Astrocyte of the cerebellum (primary cell): ENCODE results near the gene POLN.

Experiments
- DNase-seq: peaks from one replicate; pipeline ENCODE4 v3.0.0-alpha.2; 2011; ENCODE audit warnings: low read depth
- H3K4me3 ChIP-seq: 2 replicates; pipeline ENCODE4 v1.5.1; 2011; ENCODE audit warnings: mild to moderate bottlenecking, low read depth, low read length, moderate library complexity
- in situ Hi-C: cut with HindIII; loops from 2 replicates; pipeline ENCODE4 v1.10.0; 2017; ENCODE audit warnings: low sequenced_read_pairs
- TF ChIP-seq, protein P1 (sequence below): IDR thresholded peaks from 2 replicates; pipeline ENCODE4 v1.5.1; 2012; ENCODE audit warnings: low read length, low read depth, moderate library complexity, mild to moderate bottlenecking; ENCODE audit errors: missing control alignments

POLN gene

DNA sequence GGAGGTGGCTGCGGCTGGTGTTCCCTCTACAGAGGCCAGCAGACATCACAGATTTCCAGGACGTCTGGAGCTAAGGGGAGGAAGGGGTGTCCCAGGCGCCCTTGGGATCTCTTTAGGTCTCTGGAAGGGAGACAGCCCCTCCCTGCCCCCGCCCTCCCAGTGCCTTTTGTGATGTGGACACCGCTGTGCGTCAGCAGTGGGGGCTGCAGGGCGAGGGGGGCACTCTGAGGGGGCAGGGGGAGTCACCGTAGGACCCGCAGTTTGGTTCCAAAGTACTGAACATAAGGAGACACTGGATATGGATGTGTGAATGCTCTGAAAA lies 45.6 kb upstream of the POLN start:
- in situ Hi-C loops = no loop called here
- TF ChIP-seq, protein P1, sequence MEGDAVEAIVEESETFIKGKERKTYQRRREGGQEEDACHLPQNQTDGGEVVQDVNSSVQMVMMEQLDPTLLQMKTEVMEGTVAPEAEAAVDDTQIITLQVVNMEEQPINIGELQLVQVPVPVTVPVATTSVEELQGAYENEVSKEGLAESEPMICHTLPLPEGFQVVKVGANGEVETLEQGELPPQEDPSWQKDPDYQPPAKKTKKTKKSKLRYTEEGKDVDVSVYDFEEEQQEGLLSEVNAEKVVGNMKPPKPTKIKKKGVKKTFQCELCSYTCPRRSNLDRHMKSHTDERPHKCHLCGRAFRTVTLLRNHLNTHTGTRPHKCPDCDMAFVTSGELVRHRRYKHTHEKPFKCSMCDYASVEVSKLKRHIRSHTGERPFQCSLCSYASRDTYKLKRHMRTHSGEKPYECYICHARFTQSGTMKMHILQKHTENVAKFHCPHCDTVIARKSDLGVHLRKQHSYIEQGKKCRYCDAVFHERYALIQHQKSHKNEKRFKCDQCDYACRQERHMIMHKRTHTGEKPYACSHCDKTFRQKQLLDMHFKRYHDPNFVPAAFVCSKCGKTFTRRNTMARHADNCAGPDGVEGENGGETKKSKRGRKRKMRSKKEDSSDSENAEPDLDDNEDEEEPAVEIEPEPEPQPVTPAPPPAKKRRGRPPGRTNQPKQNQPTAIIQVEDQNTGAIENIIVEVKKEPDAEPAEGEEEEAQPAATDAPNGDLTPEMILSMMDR = no peak
- no peak overlapping the region for H3K4me3 ChIP-seq
- no peak for DNase-seq

DNA sequence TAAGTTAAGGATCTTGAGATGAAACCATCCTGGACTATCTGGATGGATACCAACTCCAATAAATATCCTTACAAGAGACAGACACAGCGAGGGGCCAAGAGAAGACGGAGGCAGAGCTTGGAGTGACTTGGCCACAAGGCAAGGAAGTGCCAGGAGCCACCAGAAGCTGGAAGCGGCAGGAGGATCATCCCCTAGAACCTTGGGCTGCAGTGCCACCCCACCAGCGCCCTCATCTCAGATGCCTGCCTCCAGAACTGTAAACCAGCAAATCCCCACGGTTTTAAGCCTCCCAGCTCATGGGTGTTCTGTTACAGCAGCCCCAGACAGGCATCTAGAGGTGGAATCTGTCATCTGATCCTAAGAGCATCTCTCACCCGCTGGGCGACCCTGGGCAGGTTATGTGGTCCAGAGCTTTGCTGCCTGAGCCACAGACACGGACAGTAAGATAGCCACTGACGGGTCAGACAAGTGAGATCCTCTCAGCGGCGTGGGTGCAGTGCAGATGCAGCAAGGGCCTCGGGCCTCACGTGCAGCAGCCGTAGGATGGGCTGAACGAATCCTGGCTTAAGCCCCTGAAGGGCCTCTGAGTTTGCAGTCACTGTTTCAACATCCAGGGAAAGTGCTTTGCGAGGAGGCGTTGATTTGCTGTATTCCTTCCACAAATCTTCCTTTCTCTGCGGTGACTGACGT lies 45.1 kb upstream of the POLN start:
- no peak for DNase-seq
- TF ChIP-seq, protein P1 = no peak
- H3K4me3 ChIP-seq = no peak overlapping the region
- in situ Hi-C loops = no loop called here

DNA sequence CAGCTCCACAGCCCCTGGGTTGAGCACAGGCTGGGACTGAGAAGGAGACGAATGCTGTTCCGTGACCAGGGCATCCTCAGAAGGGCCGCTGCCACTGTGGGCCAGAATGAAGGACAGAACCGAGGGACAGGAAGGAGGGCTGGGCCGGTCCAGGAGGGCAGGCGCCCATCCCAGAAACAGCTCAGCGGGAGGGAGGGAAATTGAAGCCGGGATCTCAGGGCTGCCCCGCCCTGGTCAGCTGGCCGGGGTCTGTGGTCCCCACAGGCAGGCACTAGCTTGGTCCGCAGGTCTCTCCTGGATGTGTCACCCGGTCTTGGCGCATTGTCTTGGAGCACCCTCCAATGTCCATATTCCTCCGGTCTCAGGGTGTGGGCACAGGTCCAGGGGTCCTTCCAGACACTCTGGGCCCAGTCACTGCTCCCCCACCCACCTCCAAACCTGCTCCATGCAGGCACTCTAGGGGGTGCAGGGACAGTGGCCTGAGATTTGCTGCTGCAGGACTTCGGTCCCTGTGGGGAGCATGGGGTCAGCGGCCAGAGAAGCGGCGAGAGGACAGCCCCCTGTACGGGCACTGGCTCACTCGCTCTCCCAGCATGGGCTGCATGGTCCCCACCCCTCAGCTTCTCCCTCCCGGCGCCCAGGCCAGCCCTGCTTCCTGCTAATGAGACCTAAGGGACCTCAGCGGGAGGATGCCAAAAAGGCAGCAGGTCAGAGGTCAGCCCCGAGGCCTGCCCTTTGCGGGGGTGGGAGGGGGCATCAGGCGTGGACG lies 43.9 kb upstream of the POLN start:
- no peak for DNase-seq
- in situ Hi-C loops = no loop called here
- no peak overlapping the region for H3K4me3 ChIP-seq
- TF ChIP-seq, protein P1 = no peak

DNA sequence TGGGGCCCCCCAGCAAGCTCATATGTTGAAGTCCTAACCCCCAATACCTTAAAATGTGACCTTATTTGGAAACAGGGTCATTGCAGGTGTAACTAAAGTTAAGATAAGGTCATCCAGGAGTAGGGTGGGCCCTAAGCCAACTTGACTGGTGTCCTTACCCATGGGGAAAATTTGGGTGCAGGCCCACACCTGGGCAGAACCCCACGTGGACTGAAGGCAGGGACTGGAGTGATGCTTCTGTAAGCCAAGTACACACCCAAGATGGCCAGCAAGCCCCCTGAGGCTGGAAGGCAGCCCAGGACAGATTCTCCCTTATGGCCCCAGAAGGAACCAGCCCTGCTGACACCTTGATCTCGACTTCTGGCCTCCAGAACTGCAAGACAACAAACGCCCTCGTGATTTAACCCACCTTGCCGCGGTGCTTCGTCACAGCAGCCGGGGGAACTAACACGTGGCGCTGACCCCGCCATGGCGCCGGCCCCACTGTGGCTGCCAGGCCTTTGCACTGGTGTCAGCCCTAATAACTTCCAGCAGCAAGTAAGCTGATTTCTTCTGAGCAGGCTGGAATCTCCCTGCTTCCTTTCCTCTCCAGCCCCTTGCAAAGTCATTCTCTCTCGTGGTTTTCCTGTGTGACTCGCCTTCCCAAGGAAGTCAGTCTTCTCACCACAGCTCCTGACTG lies 43.2 kb upstream of the POLN start:
- no peak overlapping the region for H3K4me3 ChIP-seq
- in situ Hi-C loops = no loop called here
- peak; percentile 23 for DNase-seq
- TF ChIP-seq, protein P1 = no peak

DNA sequence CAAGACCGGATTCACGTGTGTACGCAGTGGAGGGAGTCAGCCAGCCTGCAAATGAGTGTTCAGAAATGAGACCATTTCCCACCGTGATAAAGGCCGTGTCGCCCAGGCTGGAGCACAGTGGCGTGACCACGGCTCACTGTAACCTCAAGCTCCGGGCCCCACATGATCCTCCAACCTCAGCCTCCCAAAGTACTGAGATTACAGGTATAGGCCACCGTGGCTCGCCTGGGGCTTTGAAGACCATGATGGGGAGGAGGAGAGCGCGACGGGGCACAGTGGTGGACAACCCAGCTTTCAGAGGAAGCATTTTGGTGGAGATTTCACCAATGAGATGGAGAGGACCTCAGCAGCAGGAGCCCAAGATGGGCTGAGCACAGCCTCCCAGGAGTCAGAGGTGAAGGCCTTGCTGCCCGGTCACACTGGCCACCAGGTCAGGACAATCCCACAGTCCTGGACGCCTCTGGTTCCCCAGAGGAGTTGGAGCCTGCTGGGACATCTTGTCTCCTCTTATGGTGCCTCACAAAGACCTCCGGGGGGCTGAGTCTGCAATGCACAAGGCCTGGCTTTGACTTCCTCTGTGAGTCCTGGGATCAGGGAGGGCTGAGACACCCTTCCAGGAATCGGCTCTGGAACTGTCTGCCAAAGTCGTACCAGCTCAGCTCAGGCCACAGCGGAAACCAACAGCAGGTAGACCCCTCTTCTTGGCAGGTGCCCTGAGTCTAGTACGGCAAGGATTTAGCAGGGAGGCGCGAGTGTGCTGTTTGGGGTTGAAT lies 42.4 kb upstream of the POLN start:
- in situ Hi-C loops = no loop called here
- TF ChIP-seq, protein P1 = no peak
- DNase-seq = no peak
- H3K4me3 ChIP-seq = no peak overlapping the region

DNA sequence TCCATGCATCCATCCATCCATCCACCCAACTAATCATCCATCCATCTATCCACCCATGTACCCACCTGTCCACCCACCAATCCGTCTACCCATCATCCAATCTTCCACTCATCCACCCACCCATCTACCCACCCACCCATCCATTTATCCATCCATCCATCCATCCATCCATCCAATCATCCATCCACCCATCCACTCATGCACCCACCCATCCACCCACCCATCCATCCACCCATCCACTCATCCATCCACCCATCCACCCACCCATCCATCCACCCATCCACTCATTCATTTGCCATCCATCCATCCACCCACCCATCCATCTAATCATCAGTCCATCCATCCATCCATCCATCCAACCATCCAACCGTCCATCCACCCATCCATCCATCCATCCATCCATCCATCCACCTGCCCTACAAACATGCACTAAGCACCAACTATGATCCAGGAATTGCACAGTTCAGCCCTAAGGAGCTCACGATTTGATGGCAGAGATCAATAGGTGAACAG lies 41.3 kb upstream of the POLN start:
- TF ChIP-seq, protein P1 = no peak
- in situ Hi-C loops = no loop called here
- H3K4me3 ChIP-seq = no peak overlapping the region
- no peak for DNase-seq
